SK-N-SH (cell line): Measurements from ENCODE around the gene SSBP2. TPM values are rescaled to one million over a fixed set of nuclear protein-coding genes. Genes with fewer than 3 reads are reported as not detected.

Source experiments
- CTCF ChIA-PET: fragments of 300-600, 350-600 bp; formaldehyde crosslinking; extraction: SDS; loops from one replicate; lab custom pipeline; 2021; lab: Yijun Ruan, JAX
- POLR2A ChIA-PET: fragments of 350-600 bp; sonication (Branson Sonifier 250); formaldehyde crosslinking; extraction: SDS; loops from one replicate; lab custom pipeline; 2020; ENCODE audit warnings: antibody characterized with exemption, inconsistent platforms; lab: Yijun Ruan, JAX
- DNase-seq: peaks from one replicate; pipeline ENCODE4 v3.0.0; 2012
- H2AFZ ChIP-seq: fragments of 200-600 bp; sonication (generic); 2 replicates; pipeline ENCODE4 v1.8.1; 2016; ENCODE audit warnings: antibody characterized with exemption, mild to moderate bottlenecking, low read depth
- H3F3A ChIP-seq: fragments of 200-600 bp; sonication (generic); replicated peaks from 2 replicates; pipeline ENCODE3; 2016; ENCODE audit warnings: antibody characterized with exemption, mild to moderate bottlenecking; ENCODE audit not compliant: insufficient read depth
- H3K27ac ChIP-seq, 2 experiments: fragments of 200-500 bp in 1 of 2; fragments of 200-600 bp in 1 of 2; sonication (Bioruptor generic) in 1 of 2; sonication (generic), shearing (Covaris generic) in 1 of 2; 2 replicates each; pipeline versions ENCODE4 v1.5.1 to v1.6.1; 2014 to 2016; ENCODE audit warnings: low read depth in 2 of 2, inconsistent platforms in 1 of 2, low read length in 1 of 2, mild to moderate bottlenecking in 1 of 2, mixed read lengths in 1 of 2
- H3K27me3 ChIP-seq: fragments of 200-600 bp; sonication (generic), shearing (Covaris generic); 2 replicates; pipeline ENCODE4 v1.6.1; 2016; ENCODE audit warnings: mixed run types; ENCODE audit not compliant: insufficient read depth
- H3K36me3 ChIP-seq, 2 experiments: fragments of 200-500 bp in 1 of 2; fragments of 200-600 bp in 1 of 2; sonication (Bioruptor generic) in 1 of 2; sonication (generic) in 1 of 2; replicated peaks in 1 of 2; 2 replicates each; pipeline versions ENCODE3 to v1.5.1; 2014 to 2016; ENCODE audit warnings: low read length in 1 of 2, mild to moderate bottlenecking in 1 of 2; ENCODE audit not compliant: insufficient read depth in 2 of 2, control insufficient read depth in 1 of 2
- H3K4me1 ChIP-seq, 2 experiments: fragments of 200-500 bp in 1 of 2; fragments of 200-600 bp in 1 of 2; sonication (Bioruptor generic) in 1 of 2; sonication (generic), shearing (Covaris generic) in 1 of 2; 2 replicates each; pipeline versions ENCODE4 v1.5.1 to v1.6.1; 2014 to 2016; ENCODE audit warnings: low read depth in 1 of 2, low read length in 1 of 2, mixed run types in 1 of 2; ENCODE audit not compliant: insufficient read depth in 2 of 2, control insufficient read depth in 1 of 2
- H3K4me2 ChIP-seq: fragments of 200-600 bp; sonication (generic), shearing (Covaris generic); 2 replicates; pipeline ENCODE4 v1.6.1; 2017; ENCODE audit warnings: mixed run types
- H3K4me3 ChIP-seq, 2 experiments: fragments of 200-500 bp in 1 of 2; fragments of 200-600 bp in 1 of 2; sonication (Bioruptor generic) in 1 of 2; sonication (generic), shearing (Covaris generic) in 1 of 2; 2 replicates each; pipeline versions ENCODE4 v1.5.1 to v1.8.1; 2014 to 2016; ENCODE audit warnings: low read depth in 2 of 2, inconsistent platforms in 1 of 2, low read length in 1 of 2, mild to moderate bottlenecking in 1 of 2, mixed read lengths in 1 of 2, moderate library complexity in 1 of 2
- H3K79me2 ChIP-seq: fragments of 200-600 bp; sonication (generic); 2 replicates; pipeline ENCODE4 v1.8.1; 2017; ENCODE audit warnings: mild to moderate bottlenecking; ENCODE audit not compliant: insufficient read depth
- H3K9ac ChIP-seq: fragments of 200-600 bp; sonication (generic); 2 replicates; pipeline ENCODE4 v1.6.1; 2017; ENCODE audit warnings: mixed run types
- H3K9me2 ChIP-seq: fragments of 200-600 bp; sonication (generic); 2 replicates; pipeline ENCODE4 v1.6.1; 2017; ENCODE audit warnings: mixed run types
- H3K9me3 ChIP-seq: fragments of 200-600 bp; sonication (generic); 2 replicates; pipeline ENCODE4 v1.6.1; 2017; ENCODE audit warnings: mixed run types, mild to moderate bottlenecking, moderate library complexity
- H4K20me1 ChIP-seq: fragments of 200-600 bp; sonication (generic); 2 replicates; pipeline ENCODE4 v1.6.1; 2017; ENCODE audit warnings: mild to moderate bottlenecking, mixed run types; ENCODE audit not compliant: insufficient read depth
- CHD2 ChIP-seq: fragments of 150-350 bp; IDR thresholded peaks from 2 replicates; pipeline ENCODE4 v1.6.1; 2018; ENCODE audit warnings: low read length; ENCODE audit not compliant: partially characterized antibody
- ELF1 ChIP-seq: IDR thresholded peaks from 2 replicates; pipeline ENCODE4 v1.4.0; 2012
- EZH2phosphoT487 ChIP-seq: fragments of 200-600 bp; sonication (generic); IDR thresholded peaks from 2 replicates; pipeline ENCODE4 v1.6.1; 2017; ENCODE audit warnings: low read depth, mixed run types, mild to moderate bottlenecking, antibody characterized with exemption, moderate library complexity, borderline replicate concordance
- GABPA ChIP-seq: IDR thresholded peaks from 2 replicates; pipeline ENCODE4 v1.4.0; 2012; ENCODE audit warnings: low read depth, mild to moderate bottlenecking
- IRF3 ChIP-seq: fragments of 150-350 bp; IDR thresholded peaks from 2 replicates; pipeline ENCODE4 v1.6.1; 2016; ENCODE audit warnings: mild to moderate bottlenecking, low read depth, low read length
- JUND ChIP-seq: IDR thresholded peaks from 2 replicates; pipeline ENCODE4 v1.4.0; 2012
- RAD21 ChIP-seq: IDR thresholded peaks from 2 replicates; pipeline ENCODE4 v1.6.1; 2012; ENCODE audit warnings: mild to moderate bottlenecking, low read length
- SIN3A ChIP-seq: IDR thresholded peaks from 2 replicates; pipeline ENCODE4 v1.6.1; 2012; ENCODE audit warnings: low read depth, mild to moderate bottlenecking, low read length, moderate library complexity, borderline replicate concordance
- TCF12 ChIP-seq: IDR thresholded peaks from 2 replicates; pipeline ENCODE4 v1.4.0; 2012
- USF1 ChIP-seq: IDR thresholded peaks from 2 replicates; pipeline ENCODE4 v1.4.0; 2012; ENCODE audit warnings: low read depth, borderline replicate concordance
- ZBTB33 ChIP-seq: IDR thresholded peaks from 2 replicates; pipeline ENCODE4 v1.4.0; 2012; ENCODE audit warnings: low read depth, borderline replicate concordance
- WGBS: methylation state at CpG from one replicate; pipeline ENCODE4 v1.1.6; 2017; ENCODE audit warnings: low lambda C conversion rate; 5-methylcytosine and 5-hydroxymethylcytosine counted together
- polyA plus RNA-seq, 3 experiments: library from polyadenylated mRNA; depleted of rRNA; stranded (reverse); fragments of >200 nt; gene quantifications; 2 replicates each; pipeline ENCODE4 v1.2.3, GENCODE V29; 2012

Gene SSBP2
- polyA plus RNA-seq, 1 of the 3 experiments (the other 2 are of a cell fraction) = 35.3 TPM

- peaks cover 2 to 17% of the 10 kb centered on the region in 2 experiments for H3K4me1 ChIP-seq
- no peaks in the 10 kb centered on the region for H3K9me2 ChIP-seq
- peaks cover 15% of the 10 kb centered on the region for H3F3A ChIP-seq
- no peaks in the 10 kb centered on the region for H4K20me1 ChIP-seq
- H3K4me2 ChIP-seq = 0 out of 2 replicates have a peak overlapping the region, but pooled peaks have one; percentile 32
- no peak overlapping the region for H3K9ac ChIP-seq
- no peaks in the 10 kb centered on the region for H3K27me3 ChIP-seq
- no peaks in the 10 kb centered on the region for H3K36me3 ChIP-seq
- TF ChIP-seq IRF3 (no peak), GABPA (no peak), USF1 (no peak), RAD21 (no peak), ELF1 (no peak), EZH2phosphoT487 (no peak), ZBTB33 (no peak), JUND (no peak)
- H3K79me2 ChIP-seq = no peaks in the 10 kb centered on the region
- ChIA-PET CTCF (interaction anchor here (0.6 to 1.4 kb wide), 3 partner anchors 9 to 172 kb away, joined by 3 read pairs; no protein-coding TSS in a partner anchor), POLR2A (no interaction called here)
- H3K27ac ChIP-seq = peak overlapping the region in 1 of 2 experiments; percentile 57; a peak in 2 of 4 replicates
- no peaks in the 10 kb centered on the region for H3K9me3 ChIP-seq
- 93% methylated on average over 3 of the region's 3 CpGs for WGBS
- no peak overlapping the region for H2AFZ ChIP-seq
- no peak for DNase-seq
- H3K4me3 ChIP-seq = no peak overlapping the region
These were observed 321.5 kb downstream of the SSBP2 start for GRCh38 chr5:81429363-81429762.

- Histone ChIP-seq H3K9me2 (no peaks in the 10 kb centered on the region), H4K20me1 (no peaks in the 10 kb centered on the region), H3K9me3 (no peaks in the 10 kb centered on the region), H3K4me1 (peaks cover 2 to 17% of the 10 kb centered on the region in 2 experiments), H3K4me3 (no peak overlapping the region), H3F3A (peaks cover 15% of the 10 kb centered on the region), H3K4me2 (0 out of 2 replicates have a peak overlapping the region, but pooled peaks have one; percentile 32), H3K9ac (no peak overlapping the region), H3K79me2 (no peaks in the 10 kb centered on the region), H3K27ac (peak overlapping the region in 1 of 2 experiments; percentile 57; a peak in 2 of 4 replicates), H3K27me3 (no peaks in the 10 kb centered on the region), H3K36me3 (no peaks in the 10 kb centered on the region), H2AFZ (no peak overlapping the region)
- no peak for DNase-seq
- POLR2A ChIA-PET = no interaction called here
- TF ChIP-seq CHD2 = no peak
- no peak for TF ChIP-seq SIN3A
- peak; percentile 27; the same call in 1 of the 2 replicates for TF ChIP-seq TCF12
- CTCF ChIA-PET = interaction anchor here (0.6 to 1.4 kb wide), 2 partner anchors 9 to 172 kb away, joined by 3 read pairs; no protein-coding TSS in a partner anchor
These were observed 322.0 kb downstream of the SSBP2 start for GRCh38 chr5:81428861-81429260.
